ENCODE results near the gene ZNF578.

ZNF578 gene

GRCh38 chr19:52453324-52454094, at the start of gene ZNF578:
Gene ZNF578 (plus strand): TSS chr19:52453553. CDS start chr19:52501846, 48,293 bp downstream.
- H3K4me3 ChIP-seq (ENCODE audit: low read depth, low read length) = peak within 1 kb of the TSS; percentile 71
- DNase-seq (ENCODE audit: low read depth, low spot score) = peak; percentile 89
- in situ Hi-C loops (cut with HindIII; ENCODE audit: low sequenced_read_pairs) = no loop called here
- no peak for TF ChIP-seq CTCF (IDR thresholded peaks at IDR 0.05; ENCODE audit: low read depth, low read length)

DNA sequence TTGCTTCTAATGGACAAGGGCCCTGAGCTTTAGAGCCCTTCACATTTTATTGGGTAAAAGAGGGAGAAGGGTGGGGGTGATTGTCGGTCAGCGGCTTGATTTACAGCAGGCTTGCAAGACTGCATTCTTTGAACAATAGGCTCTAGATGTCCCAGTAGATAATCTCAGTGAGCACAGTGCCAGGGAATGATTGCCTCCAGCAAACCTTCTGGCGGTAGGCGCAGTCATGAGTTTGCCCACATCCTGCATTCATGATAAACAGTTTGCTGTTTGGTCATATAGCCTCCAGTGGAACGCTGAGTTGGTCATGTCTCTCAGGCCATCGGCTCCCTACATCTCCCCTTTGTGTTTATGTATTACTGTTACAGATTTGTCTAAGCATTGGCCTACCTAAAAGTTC, 43.1 kb upstream of the ZNF578 start:
- DNase-seq (ENCODE audit: low read depth, low spot score) = no peak
- TF ChIP-seq CTCF (IDR thresholded peaks at IDR 0.05; ENCODE audit: low read depth, low read length) = no peak
- in situ Hi-C loops (cut with HindIII; ENCODE audit: low sequenced_read_pairs) = no loop called here
- H3K4me3 ChIP-seq (ENCODE audit: low read depth, low read length) = no peak overlapping the region

- in situ Hi-C loops (cut with HindIII; ENCODE audit: low sequenced_read_pairs) = no loop called here
Observed at GRCh38 chr19:52415711-52416110, 37.6 kb upstream of the ZNF578 start.

GRCh38 chr19:52428937-52429336, 24.4 kb upstream of the ZNF578 start, which contains the start of gene ZNF534:
Gene ZNF534 (plus strand): TSS chr19:52429148. CDS start chr19:52431475, 2,327 bp downstream.
- DNase-seq (ENCODE audit: low read depth, low spot score) = no peak
- in situ Hi-C loops (cut with HindIII; ENCODE audit: low sequenced_read_pairs) = no loop called here
- no peak for TF ChIP-seq CTCF (IDR thresholded peaks at IDR 0.05; ENCODE audit: low read depth, low read length)
- H3K4me3 ChIP-seq (ENCODE audit: low read depth, low read length) = no peak within 1 kb of the TSS

More at GRCh38 chr19:52415711-52416110, 37.6 kb upstream of the ZNF578 start:
- no peak overlapping the region for H3K4me3 ChIP-seq (ENCODE audit: low read depth, low read length)
- DNase-seq (ENCODE audit: low read depth, low spot score) = no peak
- no peak for TF ChIP-seq CTCF (IDR thresholded peaks at IDR 0.05; ENCODE audit: low read depth, low read length)

GRCh38 chr19:52442179-52442578, 11.2 kb upstream of the ZNF578 start:
- no peak for TF ChIP-seq CTCF (IDR thresholded peaks at IDR 0.05; ENCODE audit: low read depth, low read length)
- in situ Hi-C loops (cut with HindIII; ENCODE audit: low sequenced_read_pairs) = no loop called here
- H3K4me3 ChIP-seq (ENCODE audit: low read depth, low read length) = no peak overlapping the region
- no peak for DNase-seq (ENCODE audit: low read depth, low spot score)

GRCh38 chr19:52444506-52444905, 8.8 kb upstream of the ZNF578 start:
- DNase-seq (ENCODE audit: low read depth, low spot score) = no peak
- TF ChIP-seq CTCF (IDR thresholded peaks at IDR 0.05; ENCODE audit: low read depth, low read length) = no peak
- H3K4me3 ChIP-seq (ENCODE audit: low read depth, low read length) = no peak overlapping the region
- in situ Hi-C loops (cut with HindIII; ENCODE audit: low sequenced_read_pairs) = no loop called here
